ENCODE results near the gene STOML1.

The STOML1 gene, protein sequence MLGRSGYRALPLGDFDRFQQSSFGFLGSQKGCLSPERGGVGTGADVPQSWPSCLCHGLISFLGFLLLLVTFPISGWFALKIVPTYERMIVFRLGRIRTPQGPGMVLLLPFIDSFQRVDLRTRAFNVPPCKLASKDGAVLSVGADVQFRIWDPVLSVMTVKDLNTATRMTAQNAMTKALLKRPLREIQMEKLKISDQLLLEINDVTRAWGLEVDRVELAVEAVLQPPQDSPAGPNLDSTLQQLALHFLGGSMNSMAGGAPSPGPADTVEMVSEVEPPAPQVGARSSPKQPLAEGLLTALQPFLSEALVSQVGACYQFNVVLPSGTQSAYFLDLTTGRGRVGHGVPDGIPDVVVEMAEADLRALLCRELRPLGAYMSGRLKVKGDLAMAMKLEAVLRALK

DNA sequence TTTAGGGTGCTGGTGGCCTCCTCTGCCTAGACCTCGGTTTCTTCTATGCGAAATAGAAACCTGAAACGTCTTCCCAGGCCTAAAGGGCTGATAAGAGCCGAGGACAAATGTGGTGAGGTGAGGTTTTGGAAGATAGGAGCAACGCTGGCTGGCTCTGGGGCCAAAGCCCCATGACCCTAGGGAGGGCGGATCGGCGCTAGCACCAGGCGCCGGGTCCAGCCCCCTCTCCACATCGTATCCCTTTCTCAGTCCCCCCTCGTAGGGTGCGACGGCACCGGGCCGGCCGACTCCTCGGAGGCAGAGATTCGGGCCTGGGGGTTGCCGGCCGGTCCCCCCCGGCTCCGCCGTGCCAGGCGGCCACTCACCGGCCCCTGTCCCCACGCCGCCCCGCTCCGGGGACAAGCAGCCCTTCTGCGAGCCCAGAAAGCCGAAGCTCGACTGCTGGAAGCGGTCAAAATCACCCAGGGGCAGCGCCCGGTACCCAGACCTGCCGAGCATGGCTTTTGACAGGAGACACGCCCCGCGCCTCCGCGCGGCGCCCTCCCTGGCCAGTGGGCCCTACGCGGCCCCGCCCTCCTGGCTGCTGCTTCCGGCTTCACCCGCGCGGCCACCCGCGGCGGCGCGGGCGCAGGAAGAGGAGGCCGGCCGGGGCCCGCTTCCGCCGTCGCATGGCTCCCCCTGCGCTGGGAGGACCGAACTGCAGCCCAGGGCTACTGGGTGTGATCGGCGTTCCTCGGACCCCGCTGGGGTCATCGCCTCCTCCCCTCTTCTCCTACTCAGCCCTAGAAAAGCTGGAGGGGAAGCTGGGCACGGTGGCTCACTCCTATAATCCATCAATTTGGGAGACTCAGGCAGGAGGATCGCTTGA lies at the start of gene STOML1:
Gene STOML1, minus strand, starts transcription at position 570 of the 868 bp plus-strand sequence. Its CDS starts 72 bp downstream, at position 498.
- H3K4me3 ChIP-seq (ENCODE audit: low read depth, low read length): peak within 1 kb of the TSS; percentile 54

DNA sequence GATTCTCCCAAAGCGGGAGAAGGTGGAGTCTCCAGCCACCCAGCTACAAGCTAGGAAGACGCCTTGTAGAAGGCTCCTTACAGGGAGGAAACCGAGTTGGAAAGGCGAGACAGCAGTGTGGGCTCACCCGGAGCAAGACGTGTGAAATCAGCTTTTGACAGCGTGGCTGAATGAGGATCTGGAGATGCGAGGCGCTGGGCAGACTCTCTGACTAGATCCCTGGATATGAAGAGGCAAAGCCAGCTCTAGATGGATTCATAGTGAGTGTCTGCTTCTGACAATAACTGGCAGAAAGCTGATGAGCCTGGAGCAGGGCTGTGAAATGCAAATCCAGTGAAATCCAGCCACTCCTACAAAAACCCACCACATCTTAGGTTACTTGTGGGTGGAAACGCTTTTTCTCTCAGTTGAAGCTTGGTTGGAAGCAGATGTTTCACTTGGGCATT lies 49.2 kb upstream of the STOML1 start:
- H3K4me3 ChIP-seq (ENCODE audit: low read depth, low read length): no peak overlapping the region

DNA sequence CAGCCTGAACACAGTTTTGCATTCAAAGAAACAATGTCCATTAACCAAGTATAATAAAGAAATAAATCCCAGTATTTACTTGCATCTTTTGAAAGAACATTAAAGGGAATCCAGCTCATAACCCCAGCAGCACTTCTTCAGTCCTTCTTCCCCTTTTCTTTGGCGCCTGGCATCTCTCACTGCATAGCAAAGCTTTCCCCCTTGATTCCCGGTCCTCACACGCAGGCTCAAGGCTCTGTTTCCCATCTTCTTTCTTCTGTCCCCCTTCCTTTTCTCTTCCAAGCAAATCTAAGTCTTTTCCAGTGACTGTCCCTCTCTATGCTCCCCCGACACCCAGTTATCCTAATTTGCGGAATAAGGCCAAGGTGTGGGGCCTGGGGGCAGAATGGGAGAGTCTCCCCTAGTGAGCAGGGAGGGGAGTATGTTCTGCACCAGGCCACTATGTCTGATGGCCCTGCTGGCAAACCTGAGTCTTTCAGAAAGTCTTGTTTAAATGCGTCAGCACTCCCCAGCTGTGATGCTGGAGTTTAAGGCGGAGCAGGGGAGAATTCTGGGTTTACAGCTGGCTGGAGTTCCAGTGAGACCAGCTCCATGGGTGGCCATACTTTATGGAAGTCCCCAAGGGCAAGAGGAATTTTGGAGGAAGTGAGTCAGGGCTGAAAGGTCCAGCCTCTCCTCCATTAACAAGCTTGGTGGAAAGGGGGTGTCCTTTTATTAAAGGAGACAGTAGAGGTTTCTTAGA lies 48.2 kb upstream of the STOML1 start:
- H3K4me3 ChIP-seq (ENCODE audit: low read depth, low read length): no peak overlapping the region

DNA sequence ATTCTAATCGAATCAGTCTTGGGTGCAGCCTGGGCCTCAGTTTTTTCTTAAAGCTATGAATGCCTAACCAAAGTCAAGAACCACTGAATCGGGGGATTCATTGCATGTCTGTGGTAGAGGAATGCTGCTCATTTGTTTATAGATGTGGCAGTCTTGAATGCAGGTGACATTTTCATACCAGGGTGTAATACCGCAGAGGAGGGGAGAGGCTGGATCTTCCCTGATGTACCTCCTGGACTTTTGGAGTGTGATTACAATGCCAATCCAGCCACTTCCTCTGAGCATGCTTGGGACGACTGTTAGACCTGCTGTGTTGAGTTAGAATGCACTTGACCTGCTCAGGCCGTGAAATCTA lies 47.5 kb upstream of the STOML1 start:
- H3K4me3 ChIP-seq (ENCODE audit: low read depth, low read length): no peak overlapping the region

DNA sequence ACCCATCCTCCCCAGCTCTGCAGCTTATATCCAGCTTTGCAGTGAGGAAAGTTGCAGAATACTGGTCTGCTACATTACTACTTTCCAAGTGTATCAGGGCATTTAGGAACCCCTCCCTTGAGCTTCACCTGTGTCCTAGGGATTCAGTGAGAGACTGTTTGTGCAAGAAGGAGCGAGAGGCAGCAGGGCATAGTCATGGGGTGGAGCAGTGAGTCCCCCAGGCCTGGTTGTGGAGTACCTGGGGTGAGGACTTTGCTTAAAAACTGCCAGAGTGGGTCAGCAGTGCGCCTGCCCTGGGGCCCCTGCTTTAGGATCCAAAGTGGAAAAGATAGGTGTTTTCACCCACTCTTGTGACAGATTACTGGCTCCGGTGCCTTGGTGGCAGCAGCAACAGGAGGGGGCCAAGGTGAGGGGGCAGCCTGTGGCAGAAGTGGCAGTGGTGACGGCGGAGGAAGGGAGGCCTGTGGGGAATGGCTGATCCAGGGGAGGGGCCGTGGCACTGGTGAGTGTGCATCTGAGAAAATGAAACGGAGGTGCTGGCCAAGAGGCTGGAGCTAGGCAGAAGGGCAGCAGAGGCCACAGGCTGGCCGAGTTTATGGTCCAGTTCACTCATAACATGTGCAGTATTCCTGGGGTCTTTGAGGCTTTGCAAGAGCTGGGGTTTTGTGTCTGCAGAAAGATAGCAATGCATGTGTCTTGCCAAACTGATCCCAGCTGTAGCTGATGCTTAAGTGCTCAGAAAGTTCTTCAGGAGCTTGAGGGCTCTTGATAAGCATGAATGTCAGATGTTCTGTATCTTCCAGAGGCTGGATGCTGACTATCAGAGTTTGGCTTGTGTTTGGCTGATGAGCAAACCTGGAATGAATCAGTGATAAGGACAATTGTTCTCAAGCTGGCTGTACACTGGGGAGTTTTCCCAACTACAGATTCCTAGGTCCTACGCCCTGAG lies 46.9 kb upstream of the STOML1 start:
- H3K4me3 ChIP-seq (ENCODE audit: low read depth, low read length): no peak overlapping the region

DNA sequence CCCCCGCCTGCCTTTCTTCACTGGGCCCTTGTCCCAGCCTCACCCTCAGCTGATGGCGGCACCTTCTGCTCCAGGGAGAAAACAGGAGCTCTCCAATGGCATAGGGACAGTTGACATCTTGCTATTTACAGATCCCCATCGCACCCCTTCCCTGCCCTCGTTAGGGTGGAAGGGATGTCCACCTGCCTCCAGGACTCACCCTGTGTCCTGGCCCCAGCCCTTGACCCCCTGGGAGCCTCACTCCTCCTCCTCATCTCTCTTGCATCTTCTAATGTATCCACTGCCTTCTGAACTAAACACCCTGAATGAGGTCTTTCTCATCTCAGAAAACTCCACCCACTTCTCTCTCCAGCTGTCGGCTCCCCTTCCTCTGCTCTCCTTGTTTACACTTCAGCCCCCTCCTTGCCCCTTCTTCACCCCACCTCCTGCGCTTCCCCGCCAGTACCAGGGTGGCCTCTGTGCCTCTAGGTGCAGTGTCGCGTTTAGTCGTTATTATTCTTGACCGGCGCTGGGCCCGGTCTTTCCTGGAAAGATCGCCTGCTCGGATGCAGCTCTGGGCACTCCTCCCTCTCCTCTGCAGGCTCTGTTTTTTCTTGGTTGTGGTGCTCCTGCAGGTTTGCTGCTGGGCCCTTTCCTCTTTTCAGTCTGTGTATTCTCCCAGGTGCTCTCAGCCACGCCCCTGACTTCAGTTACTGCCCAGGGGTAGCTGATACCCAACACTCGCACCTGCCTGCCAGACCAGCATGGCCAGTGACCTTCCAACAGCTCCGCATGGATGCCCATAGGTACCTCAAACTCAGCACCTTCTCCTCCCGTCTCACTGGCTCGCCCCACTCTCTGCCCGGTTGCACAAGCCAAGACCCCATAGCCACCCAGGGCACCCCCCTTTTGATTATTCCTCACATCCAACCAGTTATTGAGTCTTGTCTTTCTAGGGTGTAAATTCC lies 45.3 kb upstream of the STOML1 start:
- no peak overlapping the region for H3K4me3 ChIP-seq (ENCODE audit: low read depth, low read length)

DNA sequence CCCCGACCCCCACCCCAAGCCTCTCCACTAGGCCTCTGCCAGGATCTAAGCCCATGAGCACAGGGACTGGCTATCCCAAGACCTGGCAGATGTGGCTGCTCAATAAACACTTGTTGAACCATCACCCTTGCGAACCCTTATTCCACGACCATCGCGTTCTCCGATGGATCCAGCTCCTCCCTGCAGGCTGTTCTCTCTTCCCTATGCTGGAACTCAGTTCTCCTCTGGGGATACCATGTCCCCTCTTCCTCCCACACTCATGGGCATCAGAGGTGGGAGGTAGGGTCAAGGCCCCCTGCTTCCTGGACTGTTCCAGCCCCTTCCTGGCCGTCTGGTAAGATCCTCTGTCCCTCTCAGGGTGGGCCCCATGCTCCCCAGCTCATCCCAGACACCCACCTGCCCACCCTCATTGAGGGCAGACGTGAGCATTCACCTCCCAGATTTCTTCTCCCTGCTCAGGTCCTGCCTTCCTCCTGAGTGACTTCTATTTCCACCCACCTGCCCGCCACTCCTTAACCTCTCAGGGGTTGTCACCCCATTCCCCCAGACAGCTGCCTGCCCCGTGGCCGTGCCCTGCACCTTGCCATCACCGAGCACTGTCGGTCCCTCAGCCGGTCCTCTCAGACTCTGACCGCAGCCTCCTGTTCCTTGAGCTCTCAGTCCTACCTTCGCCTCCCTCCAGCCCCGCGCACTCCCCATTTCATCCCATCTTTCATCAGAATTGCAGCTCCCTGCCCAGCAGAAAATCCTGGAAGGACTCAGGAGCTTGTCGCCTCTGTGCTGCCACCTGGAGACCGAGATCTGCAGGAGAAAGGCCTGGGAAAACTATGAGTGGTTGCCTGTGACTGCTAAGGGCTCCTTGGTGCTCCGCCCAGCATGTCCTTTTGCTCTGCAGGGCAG lies 44.4 kb upstream of the STOML1 start:
- no peak overlapping the region for H3K4me3 ChIP-seq (ENCODE audit: low read depth, low read length)

DNA sequence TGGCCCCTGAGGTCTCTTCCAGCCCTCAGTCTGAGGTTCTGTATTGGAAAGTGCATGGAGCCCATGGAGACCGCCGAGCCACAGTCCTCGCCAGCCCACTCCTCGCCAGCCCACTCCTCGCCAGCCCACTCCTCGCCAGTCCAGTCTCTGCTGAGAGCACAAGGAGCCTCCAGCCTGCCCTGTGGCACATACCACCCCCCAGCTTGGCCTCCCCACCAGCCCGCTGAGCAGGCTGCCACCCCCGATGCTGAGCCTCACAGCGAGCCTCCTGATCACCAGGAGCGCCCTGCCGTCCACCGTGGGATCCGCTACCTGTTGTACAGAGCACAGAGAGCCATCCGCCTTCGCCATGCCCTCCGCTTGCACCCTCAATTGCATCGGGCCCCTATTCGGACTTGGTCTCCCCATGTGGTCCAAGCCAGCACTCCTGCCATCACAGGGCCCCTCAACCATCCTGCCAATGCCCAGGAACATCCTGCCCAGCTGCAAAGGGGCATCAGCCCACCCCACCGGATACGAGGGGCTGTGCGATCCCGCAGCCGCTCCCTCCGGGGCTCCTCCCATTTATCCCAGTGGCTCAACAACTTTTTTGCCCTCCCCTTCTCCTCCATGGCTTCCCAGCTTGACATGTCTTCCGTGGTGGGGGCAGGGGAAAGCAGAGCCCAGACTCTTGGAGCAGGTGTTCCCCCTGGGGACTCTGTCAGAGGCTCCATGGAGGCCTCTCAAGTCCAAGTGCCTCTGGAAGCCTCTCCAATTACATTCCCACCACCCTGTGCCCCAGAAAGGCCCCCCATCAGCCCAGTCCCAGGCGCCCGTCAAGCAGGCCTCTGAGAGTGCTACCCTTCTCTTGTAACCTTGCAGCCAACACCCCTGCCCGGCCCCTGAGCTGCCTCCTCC lies 43.3 kb upstream of the STOML1 start:
- no peak overlapping the region for H3K4me3 ChIP-seq (ENCODE audit: low read depth, low read length)

DNA sequence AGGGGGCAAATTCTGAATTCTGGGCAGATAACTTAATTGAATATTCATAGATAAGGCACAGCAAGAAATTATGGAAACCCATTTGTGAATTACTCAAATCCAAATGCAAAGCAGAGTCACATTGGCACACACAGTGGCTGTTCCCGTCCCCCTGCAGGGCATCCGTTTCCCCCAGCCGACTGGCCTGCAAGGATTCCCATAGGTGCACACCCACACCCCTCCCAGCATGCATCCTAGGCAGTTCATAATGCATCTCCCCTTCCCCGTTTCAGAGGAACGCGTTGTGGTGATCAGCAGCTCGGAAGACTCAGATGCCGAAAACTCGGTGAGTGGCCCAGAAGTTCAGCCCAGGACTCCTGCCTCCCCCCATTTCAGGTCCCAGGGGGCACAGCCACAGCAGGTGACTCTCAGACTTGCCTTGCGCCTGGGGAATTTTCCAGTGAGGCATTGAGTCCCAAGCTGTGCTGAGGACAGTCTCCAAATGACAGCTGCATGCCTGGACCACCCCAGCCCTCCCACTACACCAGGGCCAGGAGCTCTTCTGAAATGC lies 42.2 kb upstream of the STOML1 start:
- no peak overlapping the region for H3K4me3 ChIP-seq (ENCODE audit: low read depth, low read length)

DNA sequence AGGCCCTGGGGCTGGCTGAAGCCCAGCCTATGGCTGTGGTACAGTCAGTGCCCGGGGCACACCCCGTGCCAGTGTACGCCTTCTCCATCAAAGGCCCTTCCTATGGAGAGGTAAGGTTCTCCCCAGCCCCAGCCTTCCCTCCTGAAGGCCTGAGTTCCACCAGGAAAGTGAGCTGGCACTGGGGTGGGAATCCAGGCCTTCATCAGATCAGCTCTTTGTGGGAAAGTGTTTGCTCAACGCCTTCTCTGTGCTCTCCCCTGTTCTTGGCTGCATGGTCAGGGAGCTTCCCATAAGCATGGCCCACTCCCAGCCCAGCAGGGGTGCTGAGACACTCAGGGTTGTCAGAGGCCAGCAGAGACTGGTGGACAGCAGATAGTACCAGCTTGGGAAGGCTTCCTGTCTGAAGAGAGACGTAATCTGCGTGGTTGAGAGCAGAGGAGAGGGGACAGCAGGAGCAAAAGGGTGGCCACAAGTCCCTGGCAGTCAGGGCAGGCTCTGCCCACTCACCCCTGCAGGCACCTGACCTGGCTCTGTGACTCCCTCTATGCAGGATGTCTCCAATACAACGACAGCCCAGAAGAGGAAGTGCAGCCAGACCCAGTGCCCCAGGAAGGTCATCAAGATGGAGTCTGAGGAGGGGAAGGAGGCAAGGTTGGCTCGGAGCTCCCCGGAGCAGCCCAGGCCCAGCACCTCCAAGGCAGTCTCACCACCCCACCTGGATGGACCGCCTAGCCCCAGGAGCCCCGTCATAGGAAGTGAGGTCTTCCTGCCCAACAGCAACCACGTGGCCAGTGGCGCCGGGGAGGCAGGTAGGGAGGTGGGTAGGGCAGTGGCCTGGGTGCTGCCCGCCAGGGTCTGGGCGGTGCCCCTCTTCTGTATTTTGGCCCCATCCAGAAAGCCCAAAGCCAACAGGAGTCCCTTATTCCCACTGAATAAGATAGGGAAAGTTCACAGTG lies 40.8 kb upstream of the STOML1 start:
- H3K4me3 ChIP-seq (ENCODE audit: low read depth, low read length): no peak overlapping the region

DNA sequence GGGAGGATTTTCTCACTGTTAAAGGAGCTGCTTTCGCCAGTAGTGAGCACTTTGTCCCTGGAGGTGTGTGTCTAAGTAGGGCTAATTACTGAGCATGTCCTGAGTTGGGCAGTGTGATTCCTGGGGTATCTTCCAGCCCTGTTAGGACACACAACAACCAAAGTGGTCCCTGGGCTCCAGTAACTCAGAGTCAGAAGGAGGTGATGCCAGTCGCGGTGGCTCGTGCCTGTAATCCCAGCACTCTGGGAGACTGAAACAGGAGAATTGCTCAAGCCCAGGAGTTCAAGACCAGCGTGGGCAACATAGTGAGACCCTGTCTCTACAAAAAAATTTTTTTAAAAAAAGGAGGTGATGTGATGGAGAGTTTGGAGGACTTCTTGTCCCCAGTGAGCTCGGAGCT lies 40.0 kb upstream of the STOML1 start:
- no peak overlapping the region for H3K4me3 ChIP-seq (ENCODE audit: low read depth, low read length)

DNA sequence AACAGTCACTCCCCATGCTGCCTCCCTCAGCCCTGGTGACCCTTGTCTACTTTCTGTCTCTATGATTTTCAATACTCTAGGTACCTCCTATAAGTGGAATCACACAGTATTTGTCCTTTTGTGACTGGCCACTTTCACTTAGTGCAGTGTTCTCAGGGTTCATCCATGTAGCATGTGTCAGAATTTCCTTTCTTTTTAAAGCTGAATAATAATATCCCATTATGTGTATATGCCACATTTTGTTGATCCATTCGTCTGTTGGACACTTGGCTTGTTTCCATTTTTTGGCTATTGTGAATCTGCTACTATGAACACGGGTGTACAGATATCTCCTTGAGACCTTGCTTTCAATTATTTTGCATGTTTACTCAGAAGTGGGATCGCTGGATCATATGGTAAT lies 36.6 kb upstream of the STOML1 start:
- no peak overlapping the region for H3K4me3 ChIP-seq (ENCODE audit: low read depth, low read length)

DNA sequence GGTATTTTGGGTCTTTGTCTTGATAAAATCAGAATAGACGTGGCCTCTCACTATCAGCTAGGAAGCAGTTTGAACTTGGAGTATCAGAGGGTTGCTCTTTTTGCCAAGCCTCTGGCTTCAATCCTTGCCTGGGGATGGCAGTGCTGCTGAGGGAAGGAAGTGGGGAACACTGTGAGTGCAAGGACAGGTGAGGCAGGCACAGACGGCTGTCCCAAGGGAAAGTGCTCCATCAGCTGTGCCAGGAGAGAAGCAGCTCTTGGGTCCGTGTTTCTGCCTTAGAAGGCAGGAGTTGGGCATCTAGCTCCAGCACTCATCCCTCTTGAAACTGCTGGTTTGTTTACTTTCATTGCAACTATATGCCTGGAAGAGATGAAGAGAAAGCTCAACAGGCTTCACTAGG lies 35.6 kb upstream of the STOML1 start:
- H3K4me3 ChIP-seq (ENCODE audit: low read depth, low read length): no peak overlapping the region

DNA sequence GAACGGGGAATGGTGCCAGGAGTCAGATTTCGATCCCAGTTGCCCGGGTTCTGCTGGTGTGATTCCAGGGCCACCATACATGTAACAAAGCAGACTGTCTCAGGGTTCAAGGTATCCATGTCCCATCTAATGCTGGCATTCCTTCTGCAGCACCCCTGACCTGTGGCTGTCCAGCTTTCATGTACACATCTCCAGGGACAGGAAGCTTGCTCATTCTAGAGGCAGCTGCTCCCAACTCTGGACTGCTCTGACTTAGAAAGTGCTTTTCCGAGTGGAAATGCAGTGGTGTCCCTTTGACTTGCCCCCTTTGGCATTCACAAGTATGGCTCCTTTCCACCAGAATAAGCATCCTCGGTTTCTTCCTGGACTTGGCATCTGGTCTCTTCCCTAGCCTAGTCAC lies 33.3 kb upstream of the STOML1 start:
- H3K4me3 ChIP-seq (ENCODE audit: low read depth, low read length): no peak overlapping the region

DNA sequence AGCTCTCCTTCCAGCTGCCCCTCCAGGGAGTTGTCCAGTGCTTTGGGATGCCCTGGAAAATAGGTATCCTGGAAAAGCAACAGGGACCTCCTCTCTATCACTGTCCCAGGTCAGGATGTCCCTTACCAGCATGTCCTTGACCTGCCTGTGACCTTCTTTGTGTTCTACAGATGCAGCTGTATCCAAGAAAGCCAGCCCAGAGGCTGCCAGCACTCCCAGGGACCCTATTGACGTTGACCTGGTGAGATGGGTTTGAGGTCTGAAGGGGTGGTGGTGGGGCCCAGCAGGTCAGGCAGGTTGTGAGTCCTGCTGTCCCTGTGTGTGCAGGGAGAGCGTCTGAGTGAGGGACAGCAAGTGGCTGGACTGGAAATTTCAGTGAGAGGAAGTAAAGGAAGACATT lies 32.6 kb upstream of the STOML1 start:
- no peak overlapping the region for H3K4me3 ChIP-seq (ENCODE audit: low read depth, low read length)

Measured in iPS-11a (cell line).